ENCODE data around the gene APOD. TPM values are rescaled to one million over a fixed set of nuclear protein-coding genes. Genes with fewer than 3 reads are reported as not detected.
"Not testable (repeated sequence)": the region's sequence is repeated elsewhere in the genome, so short reads cannot be mapped to it uniquely, and the experiment has no call there.

Gene APOD
- total RNA-seq, 1 donor from 2014 or later: 3.4 TPM

DNA sequence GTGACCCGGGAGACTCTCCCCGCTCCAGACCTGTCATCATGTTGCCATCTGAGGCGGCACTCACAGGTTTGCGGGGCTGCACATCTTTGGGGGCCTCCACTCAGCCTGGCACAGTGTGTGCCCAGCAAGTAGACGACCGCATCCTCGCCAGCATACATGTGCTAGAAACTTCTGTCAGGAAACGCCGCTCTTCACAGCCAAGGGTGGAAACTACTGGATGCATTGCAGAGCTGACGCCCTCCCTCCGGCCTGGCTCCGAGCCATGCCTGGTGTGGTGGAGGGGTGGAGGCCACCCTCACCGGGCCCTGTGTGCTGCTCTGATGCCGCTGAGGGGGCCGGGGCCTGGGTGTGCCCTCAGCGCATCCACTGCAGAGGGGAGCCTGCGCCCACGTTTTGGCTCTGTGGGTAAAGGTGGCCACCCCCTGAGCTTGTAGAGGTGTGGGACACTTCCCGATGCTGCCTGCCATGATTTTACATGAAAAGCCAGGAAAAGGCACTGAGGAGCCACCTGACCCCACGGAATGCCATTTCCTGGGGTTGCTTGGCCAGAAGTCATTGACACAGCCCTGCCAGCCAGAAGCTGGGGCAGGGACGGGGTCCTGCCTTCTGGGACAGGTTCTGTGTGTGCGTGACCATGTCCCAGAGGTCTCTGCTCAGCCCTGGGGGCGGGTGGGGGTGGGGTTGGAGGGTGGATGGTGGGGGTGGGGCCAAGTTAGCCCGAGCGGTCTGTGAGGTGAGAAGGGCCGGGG, 39.7 kb upstream of the APOD start:
- intact Hi-C loops (cut with micrococcal nuclease); H3K9me3 Mint-ChIP-seq; H3K36me3 Mint-ChIP-seq (ENCODE audit: low read depth); DNase-seq (ENCODE audit: low spot score); H3K27me3 Mint-ChIP-seq (ENCODE audit: insufficient read depth); H3K27ac Mint-ChIP-seq; H3K4me3 Mint-ChIP-seq: not testable (repeated sequence)
- peaks cover 29% of the 10 kb centered on the region for H3K4me1 Mint-ChIP-seq (ENCODE audit: low read depth)

DNA sequence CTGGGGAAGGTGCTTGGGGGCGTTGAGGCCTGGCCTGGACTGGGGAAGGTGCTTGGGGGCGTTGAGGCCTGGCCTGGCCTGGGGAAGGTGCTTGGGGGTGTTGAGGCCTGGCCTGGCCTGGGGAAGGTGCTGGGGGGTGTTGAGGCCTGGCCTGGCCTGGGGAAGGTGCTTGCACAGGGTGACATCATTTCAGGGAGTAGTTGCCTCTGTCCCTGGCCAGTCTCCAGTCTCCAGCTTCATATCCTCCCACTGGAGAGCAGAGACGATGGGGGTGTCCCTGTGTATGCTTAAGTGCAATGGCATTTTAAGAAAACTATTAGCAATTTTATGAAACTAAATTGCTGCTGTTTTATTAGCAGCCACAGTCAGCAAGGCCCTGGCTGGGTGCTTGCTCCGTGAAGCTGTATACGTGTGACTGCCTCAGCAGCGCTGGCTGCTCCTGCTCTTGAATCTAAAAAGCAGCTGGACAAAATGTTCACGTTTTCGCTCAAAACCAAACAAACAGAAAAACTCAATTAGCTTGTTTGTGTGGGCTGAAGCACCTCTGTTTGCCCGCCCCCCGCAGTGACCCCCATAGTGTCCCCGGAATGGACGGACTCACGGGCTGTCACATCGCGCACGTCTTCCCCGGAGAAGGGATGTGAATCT, 38.9 kb upstream of the APOD start:
- H3K4me1 Mint-ChIP-seq (ENCODE audit: low read depth): peaks cover 28% of the 10 kb centered on the region
- not testable (repeated sequence) for H3K9me3 Mint-ChIP-seq

DNA sequence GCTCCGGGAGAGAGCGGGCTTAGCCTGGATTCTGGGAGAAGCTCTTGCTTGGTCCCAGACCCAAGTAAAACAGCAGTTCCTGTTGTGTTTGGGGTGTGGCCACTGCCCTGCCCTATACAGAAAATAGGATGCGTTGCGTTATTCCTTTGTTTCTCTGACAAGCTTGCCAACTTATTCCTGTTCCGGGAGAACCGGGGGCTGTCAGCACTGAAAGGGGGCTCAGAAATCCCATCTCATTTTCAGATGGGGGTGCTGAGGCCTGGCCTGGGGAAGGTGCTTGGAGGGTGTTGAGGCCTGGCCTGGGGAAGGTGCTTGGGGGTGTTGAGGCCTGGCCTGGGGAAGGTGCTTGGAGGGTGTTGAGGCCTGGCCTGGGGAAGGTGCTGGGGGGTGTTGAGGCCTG, 38.3 kb upstream of the APOD start:
- intact Hi-C loops (cut with micrococcal nuclease); H3K9me3 Mint-ChIP-seq; H3K36me3 Mint-ChIP-seq (ENCODE audit: low read depth); DNase-seq (ENCODE audit: low spot score); H3K4me3 Mint-ChIP-seq; H3K27me3 Mint-ChIP-seq (ENCODE audit: insufficient read depth): not testable (repeated sequence)
- H3K27ac Mint-ChIP-seq: peak overlapping the region; percentile 67
- peaks cover 21% of the 10 kb centered on the region for H3K4me1 Mint-ChIP-seq (ENCODE audit: low read depth)

More for the DNA sequence above, 38.9 kb upstream of the APOD start:
- H3K4me3 Mint-ChIP-seq; intact Hi-C loops (cut with micrococcal nuclease); H3K27ac Mint-ChIP-seq; DNase-seq (ENCODE audit: low spot score); H3K36me3 Mint-ChIP-seq (ENCODE audit: low read depth); H3K27me3 Mint-ChIP-seq (ENCODE audit: insufficient read depth): not testable (repeated sequence)

DNA sequence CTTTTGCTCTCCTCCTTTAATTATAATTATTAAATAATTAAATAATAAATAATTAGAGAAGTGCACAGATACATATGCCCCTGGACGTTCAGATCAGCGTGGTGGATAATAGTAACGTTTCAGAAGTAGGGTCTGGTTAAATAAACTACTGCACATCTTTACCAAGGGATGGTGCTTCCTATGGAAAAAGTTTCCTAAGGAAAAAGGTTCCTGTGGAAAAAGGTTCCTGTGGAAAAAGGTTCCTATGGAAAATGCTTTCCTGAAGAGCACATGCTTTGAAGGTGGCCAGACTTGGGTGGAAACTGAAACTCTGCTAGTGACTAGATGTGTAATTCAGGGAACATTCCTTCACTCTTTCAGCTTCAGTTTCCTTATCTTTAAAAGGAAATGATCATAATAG, 37.4 kb upstream of the APOD start:
- intact Hi-C loops (cut with micrococcal nuclease): loop anchor here (2.0 kb wide), 2 partner anchors 94 to 128 kb away; no protein-coding TSS in a partner anchor
- H3K4me1 Mint-ChIP-seq (ENCODE audit: low read depth): peaks cover 19% of the 10 kb centered on the region
- not testable (repeated sequence) for H3K27ac Mint-ChIP-seq; H3K9me3 Mint-ChIP-seq; H3K27me3 Mint-ChIP-seq (ENCODE audit: insufficient read depth); H3K36me3 Mint-ChIP-seq (ENCODE audit: low read depth); H3K4me3 Mint-ChIP-seq; DNase-seq (ENCODE audit: low spot score)

DNA sequence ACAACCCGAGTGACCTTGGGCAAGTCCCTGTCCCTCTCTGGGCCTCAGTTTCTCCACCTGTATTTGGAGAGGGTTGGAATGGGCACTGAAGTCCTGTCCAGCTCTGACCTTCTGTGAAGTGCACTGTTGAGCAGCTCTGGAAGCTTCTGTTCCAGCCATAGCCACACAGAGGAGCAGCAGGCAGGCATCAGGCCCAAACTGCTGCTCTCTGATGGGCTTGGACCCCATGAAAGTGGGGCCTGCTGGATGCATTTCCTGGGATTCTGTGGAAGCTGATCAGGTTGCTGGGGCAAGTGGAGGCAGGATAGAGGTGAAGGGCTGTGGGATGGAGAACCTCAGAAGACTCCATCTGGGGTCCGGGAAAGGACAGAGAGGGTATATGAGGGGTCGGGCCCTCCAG, 36.7 kb upstream of the APOD start:
- intact Hi-C loops (cut with micrococcal nuclease): loop anchor here (2.0 kb wide), 2 partner anchors 94 to 128 kb away; no protein-coding TSS in a partner anchor
- peak overlapping the region; percentile 8 for H3K27ac Mint-ChIP-seq
- H3K4me3 Mint-ChIP-seq; DNase-seq (ENCODE audit: low spot score); H3K9me3 Mint-ChIP-seq; H3K27me3 Mint-ChIP-seq (ENCODE audit: insufficient read depth); H3K36me3 Mint-ChIP-seq (ENCODE audit: low read depth): not testable (repeated sequence)
- peaks cover 19% of the 10 kb centered on the region for H3K4me1 Mint-ChIP-seq (ENCODE audit: low read depth)

DNA sequence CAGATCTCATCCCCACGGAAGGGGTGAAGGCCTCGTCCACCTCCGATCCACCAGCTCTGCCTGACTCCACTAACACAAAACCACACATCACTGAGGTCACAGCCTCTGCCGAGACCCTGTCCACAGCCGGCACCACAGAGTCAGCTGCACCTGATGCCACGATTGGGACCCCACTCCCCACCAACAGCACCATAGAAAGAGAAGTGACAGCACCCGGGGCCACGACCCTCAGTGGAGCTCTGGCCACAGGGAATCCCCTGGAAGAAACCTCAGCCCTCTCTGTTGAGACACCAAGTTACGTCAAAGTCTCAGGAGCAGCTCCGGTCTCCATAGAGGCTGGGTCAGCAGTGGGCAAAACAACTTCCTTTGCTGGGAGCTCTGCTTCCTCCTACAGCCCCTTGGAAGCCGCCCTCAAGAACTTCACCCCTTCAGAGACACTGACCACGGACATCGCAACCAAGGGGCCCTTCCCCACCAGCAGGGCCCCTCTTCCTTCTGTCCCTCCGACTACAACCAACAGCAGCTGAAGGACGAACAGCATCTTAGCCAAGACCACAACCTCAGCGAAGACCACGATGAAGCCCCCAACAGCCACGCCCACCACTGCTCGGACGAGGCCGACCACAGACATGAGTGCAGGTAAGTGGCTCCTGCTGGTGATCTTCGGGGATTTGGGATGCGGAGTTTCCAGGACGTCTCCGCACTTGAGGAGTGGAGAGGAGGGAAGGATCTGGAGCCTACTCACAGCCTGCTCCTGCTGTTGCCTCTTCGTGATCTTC, 36.0 kb upstream of the APOD start:
- H3K36me3 Mint-ChIP-seq (ENCODE audit: low read depth); H3K4me3 Mint-ChIP-seq; DNase-seq (ENCODE audit: low spot score); H3K9me3 Mint-ChIP-seq; H3K27ac Mint-ChIP-seq; H3K27me3 Mint-ChIP-seq (ENCODE audit: insufficient read depth): not testable (repeated sequence)
- H3K4me1 Mint-ChIP-seq (ENCODE audit: low read depth): peaks cover 18% of the 10 kb centered on the region
- intact Hi-C loops (cut with micrococcal nuclease): loop anchor here (2.0 kb wide), 2 partner anchors 95 to 129 kb away; no protein-coding TSS in a partner anchor

DNA sequence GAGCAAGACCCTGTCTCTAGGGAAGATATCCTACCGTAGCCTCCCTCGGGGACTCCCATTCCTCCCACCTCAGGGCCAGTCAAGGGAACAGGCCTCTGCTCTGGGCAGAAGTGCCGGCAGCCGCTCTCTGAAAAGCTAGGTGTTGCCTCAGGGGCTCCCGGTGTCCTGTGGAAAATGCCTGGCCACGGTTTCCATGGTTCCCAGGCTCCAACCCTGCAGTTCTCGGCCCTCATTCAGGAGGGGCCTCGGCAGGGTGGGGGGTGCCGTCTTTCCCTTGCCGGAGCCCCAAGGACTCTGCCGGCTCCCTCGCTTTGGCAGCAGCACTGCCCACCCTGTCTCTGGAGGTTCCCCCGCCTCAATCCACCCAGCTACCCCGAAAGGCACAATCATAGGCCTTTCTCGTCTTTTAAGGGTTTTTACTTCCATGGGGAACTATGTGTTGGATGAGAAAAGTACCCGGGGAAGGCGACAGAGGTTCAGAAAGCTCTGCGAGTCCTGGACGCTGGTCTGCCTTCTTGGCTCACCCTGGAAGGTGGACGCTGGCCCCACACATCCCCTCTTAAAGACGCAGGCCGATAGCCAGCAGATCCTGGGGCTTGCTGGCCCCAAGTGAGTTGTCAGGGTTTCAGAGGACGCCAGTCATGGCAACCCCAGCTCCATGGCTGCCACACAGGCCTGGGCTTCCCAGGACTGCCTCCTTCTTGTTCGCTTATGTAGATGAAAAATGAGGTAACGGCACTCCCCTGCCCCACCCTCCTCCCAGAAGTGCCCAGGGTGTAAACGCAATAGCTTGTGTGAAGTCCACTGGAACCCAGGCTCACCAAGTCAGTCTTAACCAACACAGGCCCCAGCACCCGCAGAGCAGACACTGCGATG, 34.3 kb upstream of the APOD start:
- H3K27ac Mint-ChIP-seq; H3K27me3 Mint-ChIP-seq (ENCODE audit: insufficient read depth); H3K9me3 Mint-ChIP-seq; H3K4me3 Mint-ChIP-seq; intact Hi-C loops (cut with micrococcal nuclease); H3K36me3 Mint-ChIP-seq (ENCODE audit: low read depth); DNase-seq (ENCODE audit: low spot score): not testable (repeated sequence)
- H3K4me1 Mint-ChIP-seq (ENCODE audit: low read depth): peaks cover 29% of the 10 kb centered on the region

DNA sequence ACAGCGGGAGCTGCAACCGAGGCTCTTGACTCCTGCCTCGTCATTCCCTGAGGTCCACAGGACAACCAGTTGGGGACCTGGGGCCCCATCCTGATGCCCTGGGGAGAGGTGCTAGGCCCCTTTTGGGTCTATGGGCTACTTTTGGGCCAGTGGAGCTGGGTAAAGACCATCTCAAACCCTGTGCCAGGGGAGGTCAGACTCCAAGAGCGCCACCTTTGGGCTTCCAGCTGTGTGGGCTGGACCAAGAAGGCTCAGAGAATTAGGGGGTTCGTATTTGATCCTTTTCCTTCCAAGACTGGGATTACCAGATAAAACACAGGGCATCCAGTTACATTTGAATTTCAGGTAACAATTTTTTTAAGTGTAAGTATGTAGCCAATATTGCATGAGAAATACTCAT, 33.4 kb upstream of the APOD start:
- H3K36me3 Mint-ChIP-seq (ENCODE audit: low read depth); DNase-seq (ENCODE audit: low spot score); H3K4me3 Mint-ChIP-seq; H3K27ac Mint-ChIP-seq; H3K27me3 Mint-ChIP-seq (ENCODE audit: insufficient read depth); intact Hi-C loops (cut with micrococcal nuclease); H3K9me3 Mint-ChIP-seq: not testable (repeated sequence)
- peaks cover 29% of the 10 kb centered on the region for H3K4me1 Mint-ChIP-seq (ENCODE audit: low read depth)

DNA sequence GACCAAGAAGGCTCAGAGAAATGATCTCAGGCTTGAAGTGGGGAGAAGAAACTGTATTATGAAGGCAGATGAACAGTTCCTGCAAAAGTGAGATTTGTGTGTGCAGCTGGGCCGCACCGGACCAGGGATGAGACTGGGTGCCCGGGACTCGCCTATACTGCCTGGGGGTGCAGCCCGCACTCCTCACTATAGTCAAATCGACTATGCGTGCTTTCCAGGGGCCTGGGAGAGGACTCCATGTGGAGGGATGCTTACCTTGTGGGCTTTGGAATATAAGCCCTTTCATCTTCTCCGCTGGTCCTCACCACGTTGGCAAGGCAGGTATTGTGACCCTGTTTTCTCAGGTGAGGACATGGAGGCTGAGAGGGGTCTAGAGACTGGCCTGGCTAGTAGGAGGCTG, 32.9 kb upstream of the APOD start:
- peaks cover 1% of the 10 kb centered on the region for H3K27me3 Mint-ChIP-seq (ENCODE audit: insufficient read depth)
- no peaks in the 10 kb centered on the region for H3K36me3 Mint-ChIP-seq (ENCODE audit: low read depth)
- no peak overlapping the region for H3K27ac Mint-ChIP-seq
- H3K4me3 Mint-ChIP-seq: no peak overlapping the region
- H3K9me3 Mint-ChIP-seq: peaks cover 2% of the 10 kb centered on the region
- peaks cover 27% of the 10 kb centered on the region for H3K4me1 Mint-ChIP-seq (ENCODE audit: low read depth)
- intact Hi-C loops (cut with micrococcal nuclease): no loop called here
- no peak for DNase-seq (ENCODE audit: low spot score)

DNA sequence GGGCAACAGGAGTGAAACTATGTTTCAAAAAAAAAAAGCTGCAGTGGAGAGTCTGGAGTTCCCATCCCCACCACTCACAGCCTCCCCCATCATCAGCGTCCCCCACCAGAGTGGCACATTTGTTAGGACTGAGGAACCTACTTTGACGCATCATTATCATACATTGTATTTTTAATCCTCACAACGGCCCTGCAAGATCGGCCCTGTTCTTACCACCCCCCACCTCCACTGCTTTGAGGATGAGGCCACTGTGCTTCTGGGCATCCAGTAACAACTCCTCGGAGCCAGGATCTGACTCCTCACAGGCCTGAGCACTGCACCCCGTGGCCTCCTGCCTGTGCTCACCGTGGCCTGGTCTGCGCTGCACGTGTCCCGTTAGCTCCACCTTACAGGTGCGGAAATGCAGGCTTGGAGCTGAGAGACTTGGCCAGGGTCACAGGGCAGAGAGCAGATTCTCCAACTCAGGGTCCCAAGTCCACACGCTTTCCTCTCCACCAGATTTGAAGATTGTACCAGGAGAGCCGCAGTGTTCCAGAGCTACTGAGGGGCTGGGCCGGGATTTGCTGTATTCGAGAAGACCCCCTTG, 32.3 kb upstream of the APOD start:
- H3K27me3 Mint-ChIP-seq (ENCODE audit: insufficient read depth); H3K4me3 Mint-ChIP-seq; H3K9me3 Mint-ChIP-seq; DNase-seq (ENCODE audit: low spot score); H3K36me3 Mint-ChIP-seq (ENCODE audit: low read depth); H3K27ac Mint-ChIP-seq: not testable (repeated sequence)
- intact Hi-C loops (cut with micrococcal nuclease): loop anchor here (2.0 kb wide), 1 partner anchor 105 kb away; the partner anchor contains the start of gene MUC20
- H3K4me1 Mint-ChIP-seq (ENCODE audit: low read depth): peaks cover 21% of the 10 kb centered on the region

DNA sequence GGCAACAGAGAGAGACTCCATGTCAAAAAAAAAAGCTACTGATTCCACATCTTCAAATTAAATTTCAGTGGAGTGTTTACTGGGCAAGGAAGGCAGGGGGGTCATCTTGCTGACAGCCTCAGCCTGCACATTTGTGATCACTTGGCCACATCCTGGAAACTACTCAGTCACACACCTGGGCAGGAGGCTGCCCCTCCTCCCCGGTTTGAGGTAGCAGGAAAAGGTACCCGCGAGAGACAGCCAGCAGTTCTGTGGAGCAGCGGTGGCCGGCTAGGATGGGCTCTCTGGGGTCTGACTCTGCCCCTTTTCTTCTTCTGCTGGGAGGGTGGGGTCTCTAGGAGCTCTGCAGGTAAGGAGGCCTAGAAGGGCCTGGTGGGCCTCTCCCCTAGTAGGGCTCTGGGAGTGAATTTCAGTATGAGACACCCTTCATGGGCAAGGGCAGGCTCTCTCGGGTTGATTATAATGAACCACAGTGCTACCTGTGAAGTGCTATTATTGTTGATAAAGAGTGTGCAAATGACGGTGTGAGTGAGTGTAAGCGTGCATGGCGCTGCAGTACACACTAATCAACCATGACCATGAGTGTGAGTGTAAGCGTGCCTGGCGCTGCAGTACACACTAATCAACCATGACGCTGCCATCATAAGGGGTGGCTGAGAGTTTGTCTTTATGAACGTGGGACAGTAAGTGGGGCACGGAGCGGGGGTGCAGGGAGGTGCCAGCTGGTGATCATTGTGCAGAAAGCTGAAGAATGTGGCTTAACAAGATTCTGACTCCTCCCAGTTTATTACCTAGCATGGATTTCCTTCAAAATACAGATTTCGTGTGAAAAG, 31.1 kb upstream of the APOD start:
- Mint-ChIP-seq H3K4me1 (ENCODE audit: low read depth) (peaks cover 18% of the 10 kb centered on the region), H3K9me3 (peaks cover 13% of the 10 kb centered on the region)
- intact Hi-C loops (cut with micrococcal nuclease): loop anchor here (2.0 kb wide), 1 partner anchor 106 kb away; the partner anchor contains the start of gene MUC20
- not testable (repeated sequence) for H3K4me3 Mint-ChIP-seq; DNase-seq (ENCODE audit: low spot score); H3K27me3 Mint-ChIP-seq (ENCODE audit: insufficient read depth); H3K27ac Mint-ChIP-seq; H3K36me3 Mint-ChIP-seq (ENCODE audit: low read depth)
